Ishikawa (cell line): ENCODE measurements around the gene ELFN1.

ENCODE experiments used
- CEBPB ChIP-seq: IDR thresholded peaks from 2 replicates; pipeline ENCODE4 v1.6.1; 2012
- CREB1 ChIP-seq: IDR thresholded peaks from 2 replicates; pipeline ENCODE4 v1.6.1; 2012; ENCODE audit warnings: low read depth
- EGR1 ChIP-seq: IDR thresholded peaks from 2 replicates; pipeline ENCODE4 v1.6.1; 2012
- EP300 ChIP-seq: IDR thresholded peaks from 2 replicates; pipeline ENCODE4 v1.6.1; 2012; ENCODE audit warnings: borderline replicate concordance
- FOXM1 ChIP-seq: IDR thresholded peaks from 2 replicates; pipeline ENCODE4 v1.6.1; 2012; ENCODE audit warnings: low read depth, borderline replicate concordance
- NFIC ChIP-seq: IDR thresholded peaks from 2 replicates; pipeline ENCODE4 v1.6.1; 2012
- RAD21 ChIP-seq: IDR thresholded peaks from 2 replicates; pipeline ENCODE4 v1.6.1; 2012; ENCODE audit warnings: low read depth
- TAF1 ChIP-seq: IDR thresholded peaks from 2 replicates; pipeline ENCODE4 v1.6.1; 2012; ENCODE audit warnings: low read depth, mild to moderate bottlenecking
- TCF12 ChIP-seq: IDR thresholded peaks from 2 replicates; pipeline ENCODE4 v1.6.1; 2012; ENCODE audit warnings: low read depth
- TEAD4 ChIP-seq: IDR thresholded peaks from 2 replicates; pipeline ENCODE4 v1.6.1; 2012
- YY1 ChIP-seq: IDR thresholded peaks from 2 replicates; pipeline ENCODE4 v1.6.1; 2012; ENCODE audit warnings: low read depth
- ZBTB7A ChIP-seq: IDR thresholded peaks from 2 replicates; pipeline ENCODE4 v1.6.1; 2012; ENCODE audit warnings: low read depth
- TF ChIP-seq, protein P1 (sequence below): IDR thresholded peaks from 2 replicates; pipeline ENCODE4 v1.6.1; 2012
- TF ChIP-seq, protein P2 (sequence below): IDR thresholded peaks from 2 replicates; pipeline ENCODE4 v1.6.1; 2012
- TF ChIP-seq, protein P3 (sequence below): IDR thresholded peaks from 2 replicates; pipeline ENCODE4 v1.6.1; 2012; ENCODE audit warnings: low read depth, mild to moderate bottlenecking

ELFN1 gene

DNA sequence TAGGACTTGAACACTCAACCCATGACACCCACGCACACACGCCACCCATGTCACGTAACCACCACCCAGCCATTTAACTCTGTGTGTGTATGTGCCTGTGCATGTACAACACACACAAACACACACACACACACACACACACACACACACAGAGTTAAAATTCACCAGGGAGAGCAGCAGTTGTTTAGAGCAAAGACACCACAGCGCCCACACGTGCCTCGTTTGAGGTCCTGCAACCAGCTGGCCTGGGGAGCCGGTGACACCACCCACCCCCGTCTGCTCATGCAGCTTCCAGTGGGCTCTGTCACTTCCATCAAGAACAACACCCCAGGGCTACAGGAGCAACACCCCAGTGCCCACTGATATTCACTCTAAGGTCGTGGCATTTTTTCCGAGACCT, 97.4 kb downstream of the ELFN1 start:
- no peak for TF ChIP-seq YY1
- peak; percentile 35; the same call in 1 of the 2 replicates for TF ChIP-seq RAD21

DNA sequence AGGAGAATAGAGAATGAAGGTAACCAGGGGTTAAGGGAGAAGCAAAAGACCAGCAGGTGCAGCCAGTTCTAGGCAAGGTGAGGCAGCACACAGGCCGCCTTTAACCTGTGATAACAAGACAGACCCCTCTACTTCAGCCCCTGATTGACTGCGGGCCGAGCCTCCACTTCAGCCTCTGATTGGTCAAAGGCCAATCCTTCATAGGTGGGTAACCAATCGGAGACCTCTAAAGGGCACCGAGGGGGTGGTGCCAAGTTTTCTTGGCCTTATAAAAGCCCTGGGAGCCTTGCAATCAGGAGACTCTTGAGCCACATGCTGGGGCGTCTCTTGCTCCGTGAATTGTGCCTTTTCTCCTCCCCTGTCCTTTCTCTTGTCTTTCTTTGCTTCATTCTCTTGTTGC, 98.8 kb downstream of the ELFN1 start:
- TF ChIP-seq, protein P1, sequence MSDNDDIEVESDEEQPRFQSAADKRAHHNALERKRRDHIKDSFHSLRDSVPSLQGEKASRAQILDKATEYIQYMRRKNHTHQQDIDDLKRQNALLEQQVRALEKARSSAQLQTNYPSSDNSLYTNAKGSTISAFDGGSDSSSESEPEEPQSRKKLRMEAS = no peak
- TF ChIP-seq TEAD4 (no peak), CREB1 (no peak), YY1 (no peak), ZBTB7A (no peak), EGR1 (no peak), CEBPB (no peak), TAF1 (no peak), RAD21 (no peak), NFIC (no peak), FOXM1 (no peak), TCF12 (no peak), EP300 (no peak)
- TF ChIP-seq, protein P2, sequence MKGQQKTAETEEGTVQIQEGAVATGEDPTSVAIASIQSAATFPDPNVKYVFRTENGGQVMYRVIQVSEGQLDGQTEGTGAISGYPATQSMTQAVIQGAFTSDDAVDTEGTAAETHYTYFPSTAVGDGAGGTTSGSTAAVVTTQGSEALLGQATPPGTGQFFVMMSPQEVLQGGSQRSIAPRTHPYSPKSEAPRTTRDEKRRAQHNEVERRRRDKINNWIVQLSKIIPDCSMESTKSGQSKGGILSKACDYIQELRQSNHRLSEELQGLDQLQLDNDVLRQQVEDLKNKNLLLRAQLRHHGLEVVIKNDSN = no peak

DNA sequence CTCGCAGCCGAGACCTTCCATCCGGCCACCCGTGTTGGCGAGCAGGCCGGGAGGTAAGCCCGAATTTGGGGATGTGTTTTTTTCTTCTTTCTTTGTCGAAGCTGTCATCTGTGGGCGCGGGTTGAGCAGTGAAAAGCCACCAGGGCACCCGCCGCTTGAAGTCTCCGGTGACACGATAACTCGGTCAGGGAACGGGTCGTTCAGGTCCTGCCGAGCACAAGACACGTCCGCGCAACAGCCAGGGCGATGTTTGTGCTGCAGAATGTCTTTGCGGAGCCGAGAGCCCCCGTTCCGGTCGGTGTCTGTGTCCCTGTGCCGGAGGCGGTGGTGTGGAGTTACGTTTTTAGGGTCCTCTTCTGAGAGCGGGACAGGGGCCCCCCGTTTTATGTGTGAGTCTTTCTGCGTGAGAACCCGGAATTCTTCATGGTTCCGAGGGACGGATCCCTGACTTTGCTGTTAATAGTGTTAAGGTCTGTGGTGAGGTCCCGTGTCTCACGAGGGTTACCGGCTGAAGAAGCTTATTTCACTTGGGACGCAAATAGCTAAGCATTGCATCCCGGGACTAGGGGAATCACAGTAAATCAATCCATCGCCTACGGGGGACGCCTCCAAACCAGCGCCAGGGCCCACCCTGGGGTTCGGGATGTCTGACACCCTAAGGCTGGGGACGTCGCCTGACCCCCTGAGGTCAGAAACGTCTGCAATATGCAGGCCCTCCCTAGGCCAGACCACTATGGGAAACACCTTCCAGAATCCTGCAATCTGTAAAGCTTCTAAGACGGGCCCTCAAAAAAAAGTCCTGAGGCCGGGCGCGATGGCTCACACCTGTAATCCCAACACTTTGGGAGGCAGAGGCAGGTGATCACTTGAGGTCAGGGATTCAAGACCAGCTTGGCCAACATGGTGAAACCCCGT, 99.5 kb downstream of the ELFN1 start:
- no peak for TF ChIP-seq ZBTB7A
- no peak for TF ChIP-seq TCF12
- TF ChIP-seq RAD21 = no peak
- no peak for TF ChIP-seq EGR1
- no peak for TF ChIP-seq YY1
- TF ChIP-seq CEBPB = no peak
- TF ChIP-seq TEAD4 = no peak
- TF ChIP-seq, protein P1 = no peak
- TF ChIP-seq, protein P3, sequence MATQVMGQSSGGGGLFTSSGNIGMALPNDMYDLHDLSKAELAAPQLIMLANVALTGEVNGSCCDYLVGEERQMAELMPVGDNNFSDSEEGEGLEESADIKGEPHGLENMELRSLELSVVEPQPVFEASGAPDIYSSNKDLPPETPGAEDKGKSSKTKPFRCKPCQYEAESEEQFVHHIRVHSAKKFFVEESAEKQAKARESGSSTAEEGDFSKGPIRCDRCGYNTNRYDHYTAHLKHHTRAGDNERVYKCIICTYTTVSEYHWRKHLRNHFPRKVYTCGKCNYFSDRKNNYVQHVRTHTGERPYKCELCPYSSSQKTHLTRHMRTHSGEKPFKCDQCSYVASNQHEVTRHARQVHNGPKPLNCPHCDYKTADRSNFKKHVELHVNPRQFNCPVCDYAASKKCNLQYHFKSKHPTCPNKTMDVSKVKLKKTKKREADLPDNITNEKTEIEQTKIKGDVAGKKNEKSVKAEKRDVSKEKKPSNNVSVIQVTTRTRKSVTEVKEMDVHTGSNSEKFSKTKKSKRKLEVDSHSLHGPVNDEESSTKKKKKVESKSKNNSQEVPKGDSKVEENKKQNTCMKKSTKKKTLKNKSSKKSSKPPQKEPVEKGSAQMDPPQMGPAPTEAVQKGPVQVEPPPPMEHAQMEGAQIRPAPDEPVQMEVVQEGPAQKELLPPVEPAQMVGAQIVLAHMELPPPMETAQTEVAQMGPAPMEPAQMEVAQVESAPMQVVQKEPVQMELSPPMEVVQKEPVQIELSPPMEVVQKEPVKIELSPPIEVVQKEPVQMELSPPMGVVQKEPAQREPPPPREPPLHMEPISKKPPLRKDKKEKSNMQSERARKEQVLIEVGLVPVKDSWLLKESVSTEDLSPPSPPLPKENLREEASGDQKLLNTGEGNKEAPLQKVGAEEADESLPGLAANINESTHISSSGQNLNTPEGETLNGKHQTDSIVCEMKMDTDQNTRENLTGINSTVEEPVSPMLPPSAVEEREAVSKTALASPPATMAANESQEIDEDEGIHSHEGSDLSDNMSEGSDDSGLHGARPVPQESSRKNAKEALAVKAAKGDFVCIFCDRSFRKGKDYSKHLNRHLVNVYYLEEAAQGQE = no peak
- TF ChIP-seq FOXM1 = no peak
- no peak for TF ChIP-seq TAF1
- no peak for TF ChIP-seq EP300
- TF ChIP-seq CREB1 = no peak
- TF ChIP-seq, protein P2 = no peak

DNA sequence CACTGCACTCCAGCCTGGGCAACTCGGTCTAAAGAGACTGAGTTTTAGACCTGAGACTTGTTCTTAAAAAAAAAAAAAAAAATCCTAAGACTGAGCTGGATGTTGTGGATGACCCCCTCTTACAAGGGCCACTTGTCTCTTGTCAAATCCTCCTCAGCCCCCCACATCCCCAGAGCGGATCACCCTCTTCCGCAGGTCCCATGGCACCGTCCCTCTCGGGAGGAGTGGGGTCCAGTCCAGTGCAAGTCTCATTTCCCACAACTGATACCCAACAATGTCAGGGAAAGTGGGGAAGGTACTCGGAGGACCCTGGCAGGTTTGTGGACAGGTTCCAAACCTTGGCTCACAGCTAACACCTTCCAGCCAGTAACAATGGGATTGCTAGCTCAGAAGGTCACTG, 100.3 kb downstream of the ELFN1 start:
- TF ChIP-seq CREB1 = no peak
- no peak for TF ChIP-seq ZBTB7A
- TF ChIP-seq EP300 = no peak
- no peak for TF ChIP-seq FOXM1
- TF ChIP-seq CEBPB = no peak
- TF ChIP-seq YY1 = no peak
- TF ChIP-seq TCF12 = no peak
- no peak for TF ChIP-seq TEAD4
- TF ChIP-seq, protein P1 = no peak
- no peak for TF ChIP-seq RAD21
- TF ChIP-seq, protein P3 = no peak
- TF ChIP-seq EGR1 = no peak
- TF ChIP-seq TAF1 = no peak
- no peak for TF ChIP-seq NFIC
- TF ChIP-seq, protein P2 = no peak

DNA sequence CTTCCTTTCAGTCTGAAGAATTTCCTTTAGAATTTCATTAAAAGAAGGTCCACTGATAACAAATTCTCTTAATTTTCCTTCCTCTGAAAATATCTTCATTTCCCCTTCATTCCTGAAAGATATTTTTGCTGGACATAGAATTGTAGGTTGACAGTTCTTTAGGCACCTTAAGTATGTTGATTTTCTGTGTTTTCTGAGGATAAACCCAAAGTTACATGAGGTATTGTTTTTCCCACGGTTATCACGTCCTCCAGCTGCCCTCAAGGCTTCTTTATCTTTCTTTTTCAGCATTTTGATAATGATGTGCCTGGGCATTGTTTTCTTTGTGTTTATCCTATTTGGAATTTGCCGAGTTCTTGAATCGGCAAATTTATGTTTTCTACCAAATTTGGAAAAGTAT, 105.3 kb downstream of the ELFN1 start:
- TF ChIP-seq, protein P3 = no peak
- TF ChIP-seq YY1 = no peak
- no peak for TF ChIP-seq NFIC
- no peak for TF ChIP-seq RAD21
- no peak for TF ChIP-seq FOXM1
- TF ChIP-seq TCF12 = no peak
- TF ChIP-seq CEBPB = no peak
- no peak for TF ChIP-seq ZBTB7A
- TF ChIP-seq CREB1 = no peak
- TF ChIP-seq EGR1 = no peak
- no peak for TF ChIP-seq TEAD4
- TF ChIP-seq, protein P1 = no peak
- TF ChIP-seq TAF1 = no peak
